Adrenal gland (tissue), 12 donors: ENCODE measurements around the gene INTS3. TPM values are rescaled to one million over a fixed set of nuclear protein-coding genes. Genes with fewer than 3 reads are reported as not detected.
A peak's percentile ranks its signal among the peaks of the same experiment; 100 is the strongest.

ENCODE experiments used
- DNase-seq, 7 donors: peaks; one replicate each; pipeline ENCODE4 v3.0.0-alpha.2; 2019 to 2020
- H3K27ac ChIP-seq, 5 donors: fragments of 200-600 bp; sonication (generic) in 4 of 5; 1 replicate in 3 of 5; 2 replicates in 2 of 5; pipeline versions ENCODE4 v1.5.1 to v1.8.0; 2016 to 2020; ENCODE audit warnings: mild to moderate bottlenecking in 1 of 5
- H3K27me3 ChIP-seq: fragments of 200-600 bp; 2 replicates; pipeline ENCODE4 v1.8.0; 2021
- H3K36me3 ChIP-seq, 2 donors: fragments of 200-600 bp; replicated peaks in 1 of 2; 1 replicate in 1 of 2; 2 replicates in 1 of 2; pipeline versions ENCODE4 v1.5.1 to v1.8.0; 2018 to 2022
- H3K4me1 ChIP-seq, 2 donors: fragments of 200-600 bp; replicated peaks in 1 of 2; 1 replicate in 1 of 2; 2 replicates in 1 of 2; pipeline versions ENCODE4 v1.5.1 to v1.8.0; 2018 to 2021
- H3K4me3 ChIP-seq, 4 donors: fragments of 200-600 bp; sonication (generic) in 3 of 4; one replicate each; pipeline ENCODE4 v1.5.1; 2016 to 2018
- H3K9me3 ChIP-seq, 3 donors: fragments of 200-600 bp; sonication (generic) in 1 of 3; replicated peaks in 1 of 3; 1 replicate in 2 of 3; 2 replicates in 1 of 3; pipeline versions ENCODE4 v1.5.1 to v1.8.0; 2016 to 2021
- POLR2A ChIP-seq, 2 donors: fragments of 450-650 bp; IDR thresholded peaks; one replicate each; pipeline ENCODE4 v1.6.1; 2017; ENCODE audit warnings: antibody characterized with exemption in 2 of 2, mild to moderate bottlenecking in 2 of 2, moderate library complexity in 1 of 2
- WGBS, 4 donors: extraction: QIAGEN DNeasy Blood & Tissue Kit in 2 of 4; methylation state at CpG; one replicate each; pipeline versions ENCODE4 v1.1.5 to v1.1.7; 2013 to 2017; 5-methylcytosine and 5-hydroxymethylcytosine counted together
- intact Hi-C, 2 donors: fragments of 100-400 bp; cut with DNase I; formaldehyde crosslinking; loops; one replicate each; pipeline versions ENCODE4 v1.14.1 to v1.15.0; 2022 to 2023
- polyA plus RNA-seq, 3 donors: library from polyadenylated mRNA; stranded (reverse); fragments of 200-250 nt in 2 of 3; fragments of 350-450 nt in 1 of 3; fragmentation: Illumina TruSeq in 1 of 3; extraction: RNeasy Lipid Tissue Mini Kit (QIAGEN cat#74804) in 1 of 3; gene quantifications; one replicate each; pipeline ENCODE4 v1.2.3, GENCODE V29; 2013 to 2014
- total RNA-seq, 9 donors: library from RNA; depleted of rRNA in 4 of 9; stranded (reverse); fragments of >200 nt in 4 of 9; fragments of 120-200 nt in 1 of 9; fragmentation: NEBNext Ultra II Directional in 1 of 9; extraction: Animal tissue kit (Norgen Biotek cat#: 25700) in 1 of 9; gene quantifications; one replicate each; pipeline versions ENCODE4 v1.1.0 to v1.2.4, GENCODE V29; 2013 to 2023
- TF ChIP-seq, protein P1 (sequence below), 6 experiments: fragments of 450-650 bp in 4 of 6; fragments of 200-600 bp in 2 of 6; sonication (generic) in 1 of 6; IDR thresholded peaks; 1 replicate in 5 of 6; 2 replicates in 1 of 6; pipeline versions ENCODE4 v1.5.1 to v1.8.0; 2016 to 2021; ENCODE audit warnings: antibody characterized with exemption in 6 of 6, mild to moderate bottlenecking in 2 of 6, moderate library complexity in 1 of 6
- donor health status: healthy with polysubstance abuse.
- donor health status: Bipolar disorder and iron deficiency.
- donor health status: DM: yes; HTN: yes; CAD: no.
- donor health status: DM: no; HTN: no; CAD: no.
- donor health status: DM: no; HTN: no; CAD: no.
- donor health status: DM: yes; HTN: yes; CAD: no.

The INTS3 gene
- total and polyA plus RNA-seq, 12 donors, result 40.7 to 148 (median 61.2) TPM

DNA sequence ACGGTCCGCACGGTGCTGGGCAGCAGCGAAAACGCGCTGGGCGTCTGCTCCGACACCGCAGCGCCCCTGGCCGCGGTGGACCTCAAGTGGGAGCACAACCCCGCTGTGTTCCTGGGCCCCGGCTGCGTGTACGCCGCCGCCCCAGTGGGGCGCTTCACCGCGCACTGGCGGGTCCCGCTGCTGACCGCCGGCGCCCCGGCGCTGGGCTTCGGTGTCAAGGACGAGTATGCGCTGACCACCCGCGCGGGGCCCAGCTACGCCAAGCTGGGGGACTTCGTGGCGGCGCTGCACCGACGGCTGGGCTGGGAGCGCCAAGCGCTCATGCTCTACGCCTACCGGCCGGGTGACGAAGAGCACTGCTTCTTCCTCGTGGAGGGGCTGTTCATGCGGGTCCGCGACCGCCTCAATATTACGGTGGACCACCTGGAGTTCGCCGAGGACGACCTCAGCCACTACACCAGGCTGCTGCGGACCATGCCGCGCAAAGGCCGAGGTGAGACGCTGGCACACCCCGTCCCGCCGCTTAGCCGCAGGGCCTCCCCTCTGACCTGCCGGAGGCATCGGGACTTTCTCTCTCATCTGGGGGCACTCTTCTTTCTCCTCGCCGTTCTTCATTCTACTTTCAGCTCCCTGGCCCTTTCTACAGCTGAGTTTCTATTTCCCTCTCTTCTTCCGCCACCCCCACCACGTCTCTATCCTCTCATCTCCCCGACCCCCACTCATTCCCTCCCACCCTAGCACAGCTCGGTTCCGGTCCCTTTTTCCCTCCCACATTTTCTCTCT is 48.3 kb upstream of the INTS3 start:
- H3K27ac ChIP-seq, result peak overlapping the region in 2 of 5 donors; percentile 47 to 56

DNA sequence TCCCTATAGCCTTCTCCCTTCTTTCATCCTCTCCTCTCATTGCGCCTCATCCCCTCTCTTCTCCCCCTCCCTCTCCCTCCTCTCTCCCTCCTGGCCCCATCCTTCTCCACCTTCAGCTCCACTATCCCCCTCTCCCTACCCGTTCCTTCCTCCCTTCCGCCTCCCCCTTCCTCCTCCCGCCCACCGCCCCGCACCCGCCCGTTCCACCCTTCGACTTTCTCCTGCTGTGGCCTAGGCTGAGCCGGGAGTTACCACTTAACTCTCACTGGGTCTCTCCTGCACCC is 47.8 kb upstream of the INTS3 start:
- Histone ChIP-seq H3K4me1 (peaks cover 20% of the 10 kb centered on the region in 2 donors), H3K4me3 (peak overlapping the region in 1 of 4 donors; percentile 78), H3K27ac (no peak overlapping the region), H3K27me3 (no peaks in the 10 kb centered on the region), H3K36me3 (no peaks in the 10 kb centered on the region), H3K9me3 (no peaks in the 10 kb centered on the region)
- no peak for DNase-seq
- WGBS, 4 donors, result 44 to 71% (median 62%) methylated on average over 7 to 10 of the region's 10 CpGs
- TF ChIP-seq POLR2A (IDR thresholded peaks at IDR 0.05), result no peak
- TF ChIP-seq, protein P1, sequence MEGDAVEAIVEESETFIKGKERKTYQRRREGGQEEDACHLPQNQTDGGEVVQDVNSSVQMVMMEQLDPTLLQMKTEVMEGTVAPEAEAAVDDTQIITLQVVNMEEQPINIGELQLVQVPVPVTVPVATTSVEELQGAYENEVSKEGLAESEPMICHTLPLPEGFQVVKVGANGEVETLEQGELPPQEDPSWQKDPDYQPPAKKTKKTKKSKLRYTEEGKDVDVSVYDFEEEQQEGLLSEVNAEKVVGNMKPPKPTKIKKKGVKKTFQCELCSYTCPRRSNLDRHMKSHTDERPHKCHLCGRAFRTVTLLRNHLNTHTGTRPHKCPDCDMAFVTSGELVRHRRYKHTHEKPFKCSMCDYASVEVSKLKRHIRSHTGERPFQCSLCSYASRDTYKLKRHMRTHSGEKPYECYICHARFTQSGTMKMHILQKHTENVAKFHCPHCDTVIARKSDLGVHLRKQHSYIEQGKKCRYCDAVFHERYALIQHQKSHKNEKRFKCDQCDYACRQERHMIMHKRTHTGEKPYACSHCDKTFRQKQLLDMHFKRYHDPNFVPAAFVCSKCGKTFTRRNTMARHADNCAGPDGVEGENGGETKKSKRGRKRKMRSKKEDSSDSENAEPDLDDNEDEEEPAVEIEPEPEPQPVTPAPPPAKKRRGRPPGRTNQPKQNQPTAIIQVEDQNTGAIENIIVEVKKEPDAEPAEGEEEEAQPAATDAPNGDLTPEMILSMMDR (IDR thresholded peaks at IDR 0.05), result no peak
- intact Hi-C loops, result loop anchor here (5.0 to 10.0 kb wide), 3 partner anchors 72 to 305 kb away; partner anchors contain the start of gene RAB13 (in 1 of the 2)

More for the DNA sequence above, 48.3 kb upstream of the INTS3 start:
- peak overlapping the region in 2 of 4 donors; percentile 49 to 78 for H3K4me3 ChIP-seq
- no peaks in the 10 kb centered on the region for H3K9me3 ChIP-seq
- intact Hi-C loops, result loop anchor here (2.0 to 10.0 kb wide), 5 partner anchors 69 to 305 kb away; partner anchors contain the start of genes RAB13 (in 1 of the 2) and SLC27A3 (in 1 of the 2)
- no peaks in the 10 kb centered on the region for H3K36me3 ChIP-seq
- no peak for DNase-seq
- 12 to 35% (median 19%) methylated on average over 18 to 73 of the region's 73 CpGs for WGBS, 4 donors
- H3K27me3 ChIP-seq, result no peaks in the 10 kb centered on the region
- no peak for TF ChIP-seq POLR2A (IDR thresholded peaks at IDR 0.05)
- TF ChIP-seq, protein P1 (IDR thresholded peaks at IDR 0.05), result peak in 3 of 6 experiments; percentile 12 to 25 (median 14)
- peaks cover 20% of the 10 kb centered on the region in 2 donors for H3K4me1 ChIP-seq

DNA sequence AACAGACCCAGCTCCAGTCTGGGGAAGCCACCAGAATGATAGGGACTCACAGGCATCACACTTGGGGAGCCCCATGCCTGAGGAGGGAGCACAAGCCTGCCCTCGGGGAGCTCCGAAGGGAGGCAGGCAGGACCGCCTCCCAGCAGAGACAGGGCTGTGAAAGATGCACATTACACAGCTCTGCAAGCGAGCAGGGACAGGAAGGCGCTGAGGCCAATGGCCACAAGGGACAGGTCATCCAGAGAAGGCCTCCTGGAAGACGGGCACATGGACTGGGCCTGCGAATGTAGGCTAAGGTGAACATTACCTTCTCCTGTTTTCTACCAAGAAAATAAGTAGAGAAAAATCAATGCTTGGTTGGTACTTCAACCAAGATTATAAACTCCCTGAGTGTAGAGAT is 45.1 kb upstream of the INTS3 start:
- WGBS, 4 donors, result 90 to 95% (median 93%) methylated on average over 4 to 7 of the region's 7 CpGs
- intact Hi-C loops, result loop anchor here (5.0 to 10.0 kb wide), 3 partner anchors 70 to 302 kb away; partner anchors contain the start of gene RAB13 (in 1 of the 2)
- no peak for TF ChIP-seq POLR2A (IDR thresholded peaks at IDR 0.05)
- TF ChIP-seq, protein P1 (IDR thresholded peaks at IDR 0.05), result no peak
- H3K9me3 ChIP-seq, result no peaks in the 10 kb centered on the region
- no peak overlapping the region for H3K4me3 ChIP-seq
- H3K4me1 ChIP-seq, result peaks cover 20 to 24% of the 10 kb centered on the region in 2 donors
- no peak for DNase-seq
- H3K27ac ChIP-seq, result no peak overlapping the region
- H3K27me3 ChIP-seq, result no peaks in the 10 kb centered on the region
- H3K36me3 ChIP-seq, result no peaks in the 10 kb centered on the region

DNA sequence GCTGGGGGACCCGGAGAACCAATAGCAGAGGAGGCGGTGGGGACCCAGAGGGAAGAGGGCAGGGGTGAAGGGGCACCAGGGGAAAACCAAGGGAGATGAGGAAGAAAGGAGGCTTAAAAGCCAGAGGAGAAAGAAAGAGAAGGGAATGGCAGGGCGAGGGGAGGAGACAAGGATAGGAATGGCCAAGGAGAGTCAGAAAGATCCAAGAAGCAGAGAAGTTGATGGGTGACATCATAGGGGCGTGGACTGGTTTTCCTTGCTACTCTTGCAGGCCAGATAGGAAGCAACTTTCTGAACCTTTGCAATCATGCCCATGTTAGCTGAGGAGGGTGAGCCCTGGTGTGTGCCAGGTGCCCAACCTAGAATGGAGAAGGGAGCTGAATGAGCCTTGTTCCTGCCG is 44.0 kb upstream of the INTS3 start:
- Histone ChIP-seq H3K27ac (no peak overlapping the region), H3K9me3 (no peaks in the 10 kb centered on the region), H3K4me1 (peaks cover 9 to 15% of the 10 kb centered on the region in 2 donors), H3K4me3 (no peak overlapping the region), H3K27me3 (no peaks in the 10 kb centered on the region), H3K36me3 (no peaks in the 10 kb centered on the region)
- 84 to 89% (median 86%) methylated on average over 5 of the region's 5 CpGs for WGBS, 4 donors
- TF ChIP-seq, protein P1 (IDR thresholded peaks at IDR 0.05), result no peak
- TF ChIP-seq POLR2A (IDR thresholded peaks at IDR 0.05), result no peak
- no peak for DNase-seq
- intact Hi-C loops, result loop anchor here (5.0 to 10.0 kb wide), 3 partner anchors 68 to 301 kb away; partner anchors contain the start of gene RAB13 (in 1 of the 2)
